NT2/D1 (cell line): ENCODE data around the gene ZNF561.
A peak's percentile ranks its signal among the peaks of the same experiment; 100 is the strongest.

ENCODE experiments used
- SUZ12 ChIP-seq: IDR thresholded peaks from 2 replicates; pipeline ENCODE4 v1.6.1; 2011; ENCODE audit not compliant: insufficient read length, insufficient read depth; ENCODE audit errors: extremely low read depth
- YY1 ChIP-seq: IDR thresholded peaks from 2 replicates; pipeline ENCODE4 v1.6.1; 2011; ENCODE audit not compliant: insufficient read length, insufficient read depth
- ZNF274 ChIP-seq: IDR thresholded peaks from 2 replicates; pipeline ENCODE4 v1.6.1; 2011; ENCODE audit warnings: mild to moderate bottlenecking, low read depth, low read length

DNA sequence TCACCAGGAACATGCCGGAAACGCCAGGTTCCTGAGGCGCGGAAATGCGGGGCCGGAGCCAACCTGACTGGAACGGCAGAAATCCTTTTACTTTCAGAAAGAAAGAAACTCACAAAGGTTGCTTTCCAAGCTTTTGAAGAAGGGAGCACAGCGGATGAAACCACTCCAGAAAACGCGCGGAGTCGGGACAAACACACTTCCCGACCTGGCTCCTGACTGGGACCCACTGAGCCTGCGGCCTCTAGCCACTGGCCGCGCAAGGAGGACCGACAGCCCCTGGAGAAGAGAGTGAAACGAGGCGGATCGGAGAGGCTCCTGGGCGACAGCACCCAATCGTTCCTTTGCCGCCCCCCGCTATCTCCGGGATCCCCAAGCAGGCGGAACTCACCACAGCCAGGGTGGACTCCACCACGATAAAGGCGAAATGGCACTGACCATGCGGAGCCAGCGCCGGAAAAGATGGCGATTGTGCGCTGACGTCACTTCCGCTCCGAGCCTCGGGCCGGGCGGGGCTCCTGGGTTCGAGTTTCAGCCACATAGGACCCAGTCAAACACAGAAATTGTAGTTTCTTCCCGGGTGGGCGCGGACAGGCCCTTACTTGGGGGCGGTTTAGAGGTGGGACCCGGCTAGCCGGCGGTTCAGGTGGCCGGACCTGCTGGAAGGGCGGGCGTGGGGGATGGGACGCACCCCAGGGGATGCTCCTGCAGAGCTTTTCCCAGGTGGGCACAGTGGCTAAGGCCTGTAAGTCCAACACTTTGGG lies 36.8 kb downstream of the ZNF561 start, which contains the start of gene ZNF121:
- TF ChIP-seq SUZ12 (no peak), ZNF274 (no peak), YY1 (peak; percentile 90)
